ENCODE measurements around the gene TRMT10C.
A peak's percentile ranks its signal among the peaks of the same experiment; 100 is the strongest.
"Not testable (repeated sequence)": the region's sequence is repeated elsewhere in the genome, so short reads cannot be mapped to it uniquely, and the experiment has no call there.

The TRMT10C gene

DNA sequence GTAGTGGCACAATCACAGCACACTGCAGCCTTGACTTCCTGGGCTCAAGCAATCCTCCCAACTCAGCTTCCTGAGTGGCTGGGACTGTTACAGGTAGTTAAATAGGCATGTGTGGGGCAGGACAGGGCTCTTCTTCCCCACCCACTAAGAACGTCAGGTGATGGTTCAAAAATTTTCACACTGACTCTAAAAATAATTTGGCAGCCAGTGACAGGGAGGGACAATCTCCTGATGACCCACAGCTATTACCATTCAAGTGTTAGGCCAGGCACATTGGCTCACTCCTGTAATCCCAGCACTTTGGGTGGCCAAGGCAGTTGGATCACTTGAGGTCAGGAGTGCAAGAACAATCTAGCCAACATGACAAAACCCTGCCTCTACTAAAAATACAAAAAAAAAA, 12.2 kb upstream of the TRMT10C start:
- DNase-seq, result no peak

DNA sequence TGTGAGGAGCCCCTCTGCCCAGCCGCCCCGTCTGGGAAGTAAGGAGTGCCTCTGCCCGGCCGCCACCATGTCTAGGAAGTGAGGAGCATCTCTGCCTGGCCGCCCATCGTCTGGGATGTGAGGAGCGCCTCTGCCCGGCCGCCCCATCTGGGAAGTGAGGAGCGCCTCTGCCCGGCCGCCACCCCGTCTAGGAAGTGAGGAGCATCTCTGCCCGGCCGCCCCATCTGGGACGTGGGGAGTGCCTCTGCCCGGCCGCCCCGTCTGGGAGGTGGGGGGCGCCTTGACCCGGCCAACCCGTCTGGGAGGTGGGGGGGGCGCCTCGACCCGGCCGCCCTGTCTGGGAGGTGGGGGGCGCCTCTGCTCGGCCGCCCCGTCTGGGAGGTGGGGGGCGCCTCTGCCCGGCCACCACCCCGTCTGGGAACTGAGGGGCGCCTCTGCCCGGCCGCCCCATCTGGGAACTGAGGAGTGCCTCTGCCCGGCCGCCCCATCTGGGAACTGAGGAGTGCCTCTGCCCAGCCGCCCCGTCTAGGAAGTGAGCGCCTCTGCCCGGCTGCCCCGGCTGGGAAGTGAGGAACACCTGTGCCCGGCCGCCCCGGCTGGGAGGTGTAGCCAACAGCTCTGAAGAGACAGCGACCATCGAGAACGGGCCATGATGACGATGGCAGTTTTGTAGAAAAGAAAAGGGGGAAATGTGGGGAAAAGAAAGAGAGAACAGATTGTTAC, 10.1 kb upstream of the TRMT10C start:
- DNase-seq, result not testable (repeated sequence)

DNA sequence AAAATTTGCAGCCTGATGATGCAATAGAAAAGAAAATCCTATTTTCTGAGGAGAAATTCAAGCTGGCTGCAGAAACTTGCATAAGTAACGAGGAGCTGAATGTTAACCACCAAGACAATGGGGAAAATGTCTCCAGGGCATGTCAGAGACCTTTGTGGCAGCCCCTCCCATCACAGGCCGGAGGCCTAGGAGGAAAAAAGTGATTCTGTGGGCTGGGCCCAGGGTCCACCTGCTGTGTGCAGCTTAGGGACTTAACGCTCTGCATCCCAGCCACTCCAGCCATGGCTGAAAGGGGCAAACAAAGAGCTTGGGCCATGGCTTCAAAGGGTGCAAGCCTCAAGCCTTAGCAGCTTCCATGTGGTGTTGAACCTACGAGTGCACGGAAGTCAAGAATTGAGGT, 8.3 kb upstream of the TRMT10C start:
- DNase-seq, result not testable (repeated sequence)

DNA sequence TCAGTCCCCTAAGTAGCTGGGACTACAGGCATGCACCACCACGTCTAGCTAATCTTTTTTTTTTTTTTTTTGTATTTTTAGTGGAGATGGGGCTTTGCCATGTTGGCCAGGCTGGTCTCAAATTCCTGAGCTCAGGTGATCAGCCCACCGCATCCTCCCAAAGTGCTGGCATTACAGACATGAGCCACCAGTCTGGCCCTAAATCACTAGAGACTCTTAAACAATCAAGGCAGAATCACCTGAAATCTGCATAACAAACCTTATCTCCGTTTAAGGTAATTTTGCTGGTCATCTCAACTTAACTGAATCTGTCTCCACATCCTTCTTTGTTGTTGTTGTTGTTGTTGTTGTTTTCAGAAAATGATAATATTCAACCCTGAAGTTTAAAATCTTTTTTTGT, 5.6 kb upstream of the TRMT10C start:
- no peak for DNase-seq

DNA sequence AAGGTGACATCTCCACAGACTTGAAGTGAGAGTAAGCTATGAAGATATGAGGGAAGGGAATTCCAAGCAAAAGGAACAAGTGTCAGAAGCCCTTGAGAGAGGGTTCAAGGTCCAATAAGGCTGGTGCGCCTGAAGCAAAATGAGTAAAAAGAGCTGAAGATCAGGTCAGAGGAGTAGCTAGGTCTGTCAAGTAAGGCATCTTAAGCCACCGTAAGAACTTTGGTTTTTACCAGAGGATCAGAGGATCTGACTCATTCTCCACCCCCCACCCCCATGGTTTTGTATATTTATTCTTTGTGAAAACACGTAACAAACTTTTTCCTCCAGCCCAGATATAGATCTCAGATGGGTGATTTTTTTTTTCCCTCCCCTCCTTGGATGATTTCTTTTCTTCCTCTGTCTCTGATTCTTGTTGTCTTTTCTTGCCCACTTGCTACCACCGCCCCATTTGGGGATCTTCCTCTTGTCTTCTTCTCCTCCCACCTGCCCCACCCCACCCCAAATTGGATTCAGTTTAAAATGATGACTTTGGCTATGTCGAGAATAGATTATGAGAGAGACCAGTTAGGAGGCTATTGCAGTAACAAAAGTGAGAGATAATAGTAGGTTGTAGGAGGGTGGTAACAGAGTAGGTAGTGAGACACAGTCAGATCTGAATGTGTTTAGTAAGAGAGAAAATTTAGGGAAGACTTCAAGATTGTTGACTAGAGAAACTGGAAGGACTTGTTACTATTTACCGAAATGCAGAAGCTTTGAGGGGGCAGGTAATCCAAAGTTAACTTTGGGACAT, 6.1 kb downstream of the TRMT10C start:
- DNase-seq, result no peak

DNA sequence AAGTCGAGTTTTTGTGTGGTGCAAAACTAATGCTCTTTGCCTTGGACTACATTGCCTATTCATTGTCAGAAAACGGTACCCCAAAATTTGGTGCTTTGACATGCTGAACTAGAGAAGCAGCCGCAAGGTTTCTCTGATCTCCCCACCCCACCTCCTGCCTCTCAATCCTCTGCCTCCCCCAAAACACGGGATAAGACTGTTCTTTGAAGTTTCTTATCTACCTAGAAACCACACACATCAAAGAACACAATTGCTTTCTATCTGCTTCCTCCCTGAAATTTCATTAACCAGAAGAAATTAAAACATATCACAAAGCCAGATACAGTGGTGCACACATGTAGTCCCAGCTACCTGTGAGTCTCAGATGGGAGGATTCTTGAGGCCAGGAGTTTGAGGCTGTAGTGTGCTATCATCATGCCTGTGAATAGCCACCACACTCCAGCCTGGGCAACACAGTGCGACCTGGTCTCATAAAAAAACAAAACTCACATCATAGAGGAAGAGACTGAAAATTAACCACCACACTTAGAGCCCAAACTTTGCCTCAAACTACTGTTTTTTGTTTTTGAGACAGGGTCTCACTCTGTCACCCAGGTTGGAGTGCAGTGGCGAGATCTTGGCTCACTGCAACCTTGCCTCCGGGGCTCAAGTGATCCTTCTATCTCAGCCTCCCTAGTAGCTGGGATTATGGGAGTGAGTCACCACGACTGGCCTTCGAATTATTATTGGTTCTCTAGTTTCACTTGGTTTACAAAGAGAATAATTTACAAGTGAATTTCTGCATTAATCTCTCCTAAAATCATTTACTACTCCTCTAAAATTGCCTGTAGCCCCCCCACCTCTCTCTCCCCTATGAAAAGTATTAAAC, 9.6 kb downstream of the TRMT10C start:
- DNase-seq, result no peak

DNA sequence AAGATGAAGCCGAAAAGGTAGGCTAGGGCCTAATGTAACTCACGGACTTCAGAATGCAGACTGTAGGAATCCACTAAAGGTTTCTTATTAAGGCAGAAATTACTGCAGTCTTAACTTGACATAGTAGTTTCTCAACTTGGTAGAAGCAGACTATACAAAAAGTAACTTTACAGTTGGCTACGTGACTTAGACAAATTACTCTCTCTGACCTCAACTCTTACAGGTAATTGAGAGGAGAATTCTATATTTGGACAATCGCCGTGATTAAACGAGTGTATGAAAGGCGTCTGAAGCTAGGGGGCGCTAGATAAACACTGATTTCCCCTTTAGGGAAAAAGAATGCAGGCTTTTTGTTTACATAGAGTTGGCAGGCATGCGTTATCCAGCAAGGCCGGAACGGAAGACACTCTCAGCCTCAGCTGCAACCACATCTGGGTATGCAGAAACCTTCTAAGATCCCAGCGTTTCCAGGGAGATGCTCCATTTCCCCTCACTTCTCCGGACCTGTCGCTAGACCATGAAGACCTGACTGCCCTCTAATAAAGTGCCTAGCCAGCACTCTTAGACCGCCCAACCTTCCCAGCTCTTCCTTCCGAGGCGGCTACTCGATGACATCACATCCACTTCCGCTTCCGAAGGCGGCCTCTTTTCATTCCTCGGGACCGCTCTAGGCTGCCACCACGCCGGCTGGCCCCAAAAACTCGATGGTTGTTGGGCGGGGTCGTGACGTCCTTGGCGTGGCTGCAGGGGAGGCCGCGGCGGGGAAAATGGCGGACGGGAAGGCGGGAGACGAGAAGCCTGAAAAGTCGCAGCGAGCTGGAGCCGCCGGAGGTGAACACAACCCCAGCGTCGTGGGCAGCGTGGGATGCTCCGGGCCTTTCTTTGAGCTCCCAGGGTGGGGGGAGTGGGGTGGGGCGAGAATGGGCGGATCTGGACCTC, 12.1 kb downstream of the TRMT10C start, which contains the start of gene PCNP:
PCNP (plus strand) TSS at position 732 of the 939 bp plus-strand sequence; CDS start at position 768, 36 bp downstream.
- DNase-seq, result peak; percentile 99

DNA sequence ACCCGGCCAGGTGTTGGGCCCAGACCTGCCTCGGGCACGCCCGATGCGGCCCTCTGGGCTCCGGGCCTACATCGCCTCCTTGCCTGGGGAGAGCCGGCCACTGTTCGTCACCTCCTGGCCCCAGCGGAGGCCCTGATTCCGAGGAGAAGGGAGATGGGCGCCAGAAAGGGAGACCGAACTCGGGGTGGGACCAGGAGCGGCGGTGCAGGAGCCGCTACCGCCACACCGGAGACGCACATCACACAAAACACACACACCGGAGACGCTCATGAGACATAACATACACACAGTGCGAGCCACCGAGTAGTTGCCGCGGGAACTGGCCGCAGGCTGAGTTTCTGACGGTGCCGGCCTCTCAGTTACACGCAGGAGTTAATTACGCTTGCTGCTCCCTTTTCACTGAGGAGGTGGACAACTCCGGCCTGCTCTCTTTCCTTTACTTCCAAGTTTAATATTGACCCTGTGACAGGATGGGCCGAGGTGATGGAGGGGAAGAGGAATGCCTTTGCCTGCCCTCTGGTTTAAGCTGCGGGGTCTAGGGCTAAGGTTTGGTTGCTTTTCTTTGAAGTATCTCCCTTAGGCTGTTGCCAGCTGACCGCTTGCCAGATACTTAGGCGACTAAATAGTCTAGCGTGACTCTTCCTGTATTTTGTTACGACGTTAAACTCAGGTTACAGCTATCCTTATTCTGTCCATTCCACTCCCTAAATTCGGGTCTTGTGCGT, 12.9 kb downstream of the TRMT10C start:
- DNase-seq, result peak; percentile 50 to 70

DNA sequence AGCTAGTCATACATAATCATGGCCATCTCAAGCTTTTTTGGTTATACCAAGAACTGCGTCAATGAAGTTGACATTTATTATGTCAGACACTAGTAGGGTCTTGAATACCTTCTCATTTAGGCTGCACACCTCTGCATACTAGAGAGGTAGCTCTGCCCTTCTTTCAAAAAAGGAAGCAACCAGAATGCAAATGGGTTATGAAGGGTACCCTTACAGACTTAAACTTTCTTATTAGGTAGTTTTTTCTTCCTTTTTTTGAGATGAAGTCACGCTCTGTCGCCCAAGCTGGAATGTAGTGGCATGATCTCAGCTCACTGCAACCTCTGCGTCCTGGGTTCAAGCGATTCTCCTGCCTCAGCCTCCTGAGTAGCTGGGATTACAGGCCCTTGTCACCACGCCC, 15.6 kb downstream of the TRMT10C start:
- no peak for DNase-seq

DNA sequence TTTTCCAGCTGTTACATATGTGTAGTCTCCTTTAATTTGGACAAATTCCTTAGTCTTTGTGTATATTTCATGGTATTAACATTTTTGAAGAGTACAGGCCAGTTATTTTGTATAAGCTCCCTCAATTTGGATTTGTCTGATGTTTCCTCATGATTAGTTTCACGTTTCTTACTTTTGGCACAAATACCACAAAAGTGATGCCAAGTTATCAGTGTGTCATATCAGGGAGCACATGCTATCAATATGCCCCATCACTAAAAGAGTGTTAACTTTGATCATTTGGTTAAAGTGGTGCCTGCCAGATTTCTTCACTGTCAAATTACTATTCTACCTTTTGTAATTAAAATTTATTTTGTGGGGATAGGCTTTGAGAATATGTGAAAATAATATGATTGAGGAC, 26.9 kb downstream of the TRMT10C start:
- no peak for DNase-seq

DNA sequence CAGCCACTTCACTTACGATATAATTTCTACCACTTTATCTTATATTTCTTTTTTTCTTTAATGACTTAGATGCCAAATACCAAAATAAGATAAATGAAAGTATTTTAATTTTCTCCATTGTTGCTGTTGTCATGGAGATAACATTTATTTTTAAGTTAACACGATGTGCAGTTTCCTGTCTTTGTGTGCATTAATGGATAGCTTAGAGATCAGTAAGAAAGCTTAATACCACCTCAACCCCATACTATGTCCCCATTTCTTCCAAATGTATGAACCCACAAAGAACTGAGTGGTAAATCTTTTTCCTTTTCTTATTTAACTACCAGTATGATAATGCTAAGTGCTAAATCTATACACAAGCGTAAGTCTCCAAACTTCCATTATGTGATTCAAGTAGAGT, 29.4 kb downstream of the TRMT10C start:
- DNase-seq, result no peak

DNA sequence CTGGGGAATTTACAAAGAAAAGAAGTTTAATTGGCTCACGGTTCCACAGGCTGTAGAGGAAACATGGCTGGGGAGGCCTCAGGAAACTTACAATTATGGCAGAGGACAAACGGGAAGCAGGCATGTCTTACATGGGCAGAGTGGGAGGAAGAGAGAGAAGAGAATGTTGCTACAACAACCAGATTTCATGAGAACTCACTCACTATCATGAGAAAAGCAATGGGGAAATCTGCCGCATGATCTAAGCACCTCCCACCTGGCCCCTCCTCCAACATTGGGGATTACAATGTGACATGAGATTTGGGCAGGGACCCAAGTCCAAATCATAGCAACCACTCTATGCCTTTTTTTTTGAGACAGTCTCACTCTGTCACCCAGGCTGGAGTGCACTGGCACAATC, 41.1 kb downstream of the TRMT10C start:
- no peak for DNase-seq

DNA sequence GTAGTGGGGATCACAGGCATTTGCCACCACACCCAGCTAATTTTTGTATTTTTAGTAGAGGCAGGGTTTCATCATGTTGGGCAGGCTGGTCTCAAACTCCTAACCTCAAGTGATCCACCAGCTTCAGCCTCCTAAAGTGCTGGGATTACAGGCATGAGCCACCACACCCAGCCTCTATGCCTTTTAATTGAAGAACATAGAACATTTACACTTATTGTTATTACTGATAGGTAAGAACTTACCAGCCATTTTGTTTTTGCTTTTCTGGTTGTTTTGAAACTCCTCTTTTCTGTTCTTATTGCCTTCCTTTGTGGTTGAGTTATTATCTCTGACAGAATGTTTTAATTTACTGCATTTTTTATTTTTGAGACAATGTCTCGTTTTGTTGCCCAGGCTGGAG, 41.5 kb downstream of the TRMT10C start:
- no peak for DNase-seq

DNA sequence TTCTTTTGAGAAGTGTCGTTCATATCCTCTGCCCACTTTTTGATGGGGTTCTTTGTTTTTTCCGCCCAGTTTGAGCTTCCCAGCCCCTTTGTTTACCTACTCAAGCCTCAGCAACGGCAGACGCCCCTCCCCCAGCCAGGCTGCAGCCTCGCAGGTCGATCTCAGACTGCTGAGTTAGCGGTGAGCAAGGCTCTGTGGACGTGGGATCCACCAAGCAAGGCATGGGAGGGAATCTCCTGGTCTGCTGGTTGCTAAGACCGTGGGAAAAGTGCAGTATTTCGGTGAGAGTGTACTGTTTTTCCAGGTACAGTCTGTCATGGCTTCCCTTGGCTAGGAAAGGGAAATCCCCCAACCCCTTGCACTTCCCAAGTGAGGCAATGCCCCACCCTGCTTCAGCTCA, 43.7 kb downstream of the TRMT10C start:
- DNase-seq, result not testable (repeated sequence)

DNA sequence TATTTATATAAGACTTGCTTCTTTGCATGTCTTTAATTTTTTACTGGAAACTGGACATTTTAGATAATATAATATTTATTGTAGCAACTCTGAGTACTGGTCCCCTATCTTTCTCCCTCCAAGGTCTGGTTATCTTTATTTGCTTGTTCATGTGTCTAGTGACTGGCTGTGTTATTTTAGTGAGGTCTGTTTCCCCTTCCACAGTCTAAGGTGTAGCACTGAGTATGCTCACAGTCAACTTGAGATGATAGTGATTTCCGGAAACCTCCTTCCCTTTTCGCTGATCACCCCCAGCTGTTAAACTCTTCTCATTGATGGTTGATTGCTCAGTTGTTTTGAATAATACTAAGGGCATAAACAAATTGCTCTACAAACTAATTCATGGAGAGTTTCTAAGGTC, 49.4 kb downstream of the TRMT10C start:
- no peak for DNase-seq

DNA sequence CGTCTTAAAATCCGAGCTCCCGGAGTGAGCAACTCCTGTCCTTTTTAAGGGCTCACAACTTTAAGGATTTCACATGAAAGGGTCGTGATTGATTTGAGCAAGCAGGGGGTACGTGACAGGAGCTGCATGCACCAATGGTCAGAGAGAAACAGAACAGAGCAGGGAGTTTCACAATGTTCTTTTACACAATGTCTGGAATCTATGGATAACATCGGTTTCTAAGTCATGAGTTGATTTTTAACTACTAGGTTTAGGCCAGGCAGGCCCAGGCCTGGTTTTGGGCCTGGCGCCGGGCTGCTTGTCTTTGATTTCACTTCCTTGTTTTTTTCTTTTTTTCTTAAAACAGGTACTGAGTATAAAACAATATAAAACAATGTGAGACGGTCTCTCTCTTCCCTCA, 51.3 kb downstream of the TRMT10C start:
- DNase-seq, result not testable (repeated sequence)

DNA sequence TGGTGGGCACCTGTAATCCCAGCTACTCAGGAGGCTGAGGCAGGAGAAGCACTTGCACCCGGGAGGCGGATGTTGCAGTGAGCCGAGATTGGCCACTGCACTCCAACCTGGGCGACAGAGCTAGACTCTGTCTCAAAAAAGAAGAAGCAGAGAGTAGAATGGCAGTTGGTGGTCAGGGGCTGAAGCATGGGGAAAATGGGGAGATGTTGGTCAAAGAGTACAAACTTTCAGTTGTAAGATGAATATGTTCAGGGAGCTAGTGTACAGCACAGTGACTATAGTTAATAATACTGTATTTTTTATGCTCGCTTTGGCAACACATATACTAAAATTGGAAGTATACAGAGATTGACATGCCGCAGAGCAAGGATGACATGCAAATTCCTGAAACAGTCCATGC, 53.9 kb downstream of the TRMT10C start:
- DNase-seq, result no peak
